Ishikawa (cell line): ENCODE data around the gene EIF4E1B.

ENCODE experiments used
- CEBPB ChIP-seq: IDR thresholded peaks from 2 replicates; pipeline ENCODE4 v1.6.1; 2012
- CREB1 ChIP-seq: IDR thresholded peaks from 2 replicates; pipeline ENCODE4 v1.6.1; 2012; ENCODE audit warnings: low read depth
- EGR1 ChIP-seq: IDR thresholded peaks from 2 replicates; pipeline ENCODE4 v1.6.1; 2012
- EP300 ChIP-seq: IDR thresholded peaks from 2 replicates; pipeline ENCODE4 v1.6.1; 2012; ENCODE audit warnings: borderline replicate concordance
- FOXM1 ChIP-seq: IDR thresholded peaks from 2 replicates; pipeline ENCODE4 v1.6.1; 2012; ENCODE audit warnings: low read depth, borderline replicate concordance
- MAX ChIP-seq: IDR thresholded peaks from 2 replicates; pipeline ENCODE4 v1.6.1; 2012
- NFIC ChIP-seq: IDR thresholded peaks from 2 replicates; pipeline ENCODE4 v1.6.1; 2012
- RAD21 ChIP-seq: IDR thresholded peaks from 2 replicates; pipeline ENCODE4 v1.6.1; 2012; ENCODE audit warnings: low read depth
- REST ChIP-seq: IDR thresholded peaks from 2 replicates; pipeline ENCODE4 v1.6.1; 2012; ENCODE audit warnings: low read depth, mild to moderate bottlenecking
- TAF1 ChIP-seq: IDR thresholded peaks from 2 replicates; pipeline ENCODE4 v1.6.1; 2012; ENCODE audit warnings: low read depth, mild to moderate bottlenecking
- TCF12 ChIP-seq: IDR thresholded peaks from 2 replicates; pipeline ENCODE4 v1.6.1; 2012; ENCODE audit warnings: low read depth
- TEAD4 ChIP-seq: IDR thresholded peaks from 2 replicates; pipeline ENCODE4 v1.6.1; 2012
- USF1 ChIP-seq: IDR thresholded peaks from 2 replicates; pipeline ENCODE4 v1.6.1; 2012
- YY1 ChIP-seq: IDR thresholded peaks from 2 replicates; pipeline ENCODE4 v1.6.1; 2012; ENCODE audit warnings: low read depth
- ZBTB7A ChIP-seq: IDR thresholded peaks from 2 replicates; pipeline ENCODE4 v1.6.1; 2012; ENCODE audit warnings: low read depth

EIF4E1B gene

GRCh38 chr5:176611435-176611834, 19.0 kb upstream of the EIF4E1B start:
- peak; percentile 92 for TF ChIP-seq REST
- TF ChIP-seq USF1: no peak
- TF ChIP-seq NFIC: no peak
- TF ChIP-seq MAX: peak; percentile 66
- TF ChIP-seq TCF12: no peak

GRCh38 chr5:176612008-176612407, 18.5 kb upstream of the EIF4E1B start:
- TF ChIP-seq CEBPB (no peak), ZBTB7A (no peak), REST (no peak)

- no peak for TF ChIP-seq RAD21
- TF ChIP-seq EGR1: no peak
- TF ChIP-seq EP300: no peak
- TF ChIP-seq TEAD4: no peak
- TF ChIP-seq MAX: no peak
- no peak for TF ChIP-seq CEBPB
- TF ChIP-seq REST: no peak
- no peak for TF ChIP-seq USF1
- TF ChIP-seq TAF1: no peak
- TF ChIP-seq TCF12: no peak
- no peak for TF ChIP-seq FOXM1
- no peak for TF ChIP-seq YY1
- no peak for TF ChIP-seq ZBTB7A
- no peak for TF ChIP-seq CREB1
- no peak for TF ChIP-seq NFIC
These were observed 17.6 kb upstream of the EIF4E1B start for GRCh38 chr5:176612855-176613254.

- no peak for TF ChIP-seq ZBTB7A
- TF ChIP-seq EP300: no peak
- no peak for TF ChIP-seq TAF1
- TF ChIP-seq YY1: no peak
- no peak for TF ChIP-seq CREB1
- TF ChIP-seq FOXM1: no peak
- TF ChIP-seq RAD21: no peak
- TF ChIP-seq USF1: no peak
- TF ChIP-seq CEBPB: no peak
- TF ChIP-seq TEAD4: no peak
- TF ChIP-seq NFIC: no peak
- TF ChIP-seq EGR1: no peak
- no peak for TF ChIP-seq TCF12
- TF ChIP-seq REST: no peak
- TF ChIP-seq MAX: no peak
These were observed 15.5 kb upstream of the EIF4E1B start for GRCh38 chr5:176614805-176615478.
